ENCODE measurements around the gene TUSC2.

The TUSC2 gene

GRCh38 chr3:50327943-50328691 is at the start of gene TUSC2:
TUSC2 (minus strand) TSS chr3:50328223; CDS start chr3:50328099, 124 bp downstream.
- no peak for TF ChIP-seq CTCF (IDR thresholded peaks at IDR 0.05)

- no peak for TF ChIP-seq CTCF (IDR thresholded peaks at IDR 0.05)
These were observed 47.4 kb upstream of the TUSC2 start for GRCh38 chr3:50375258-50375931.

- TF ChIP-seq CTCF (IDR thresholded peaks at IDR 0.05): no peak
These were observed 46.6 kb upstream of the TUSC2 start for GRCh38 chr3:50374363-50375257.

GRCh38 chr3:50373146-50374051 is 45.4 kb upstream of the TUSC2 start:
- TF ChIP-seq CTCF (IDR thresholded peaks at IDR 0.05): no peak

GRCh38 chr3:50372349-50372748 is 44.3 kb upstream of the TUSC2 start:
- TF ChIP-seq CTCF (IDR thresholded peaks at IDR 0.05): no peak

- TF ChIP-seq CTCF (IDR thresholded peaks at IDR 0.05): no peak
These were observed 43.2 kb upstream of the TUSC2 start for GRCh38 chr3:50371133-50371685.
